Neural progenitor cell (in vitro differentiated cells): ENCODE measurements around the gene SNAP29.

Experiments used
- CTCF ChIP-seq: fragments of 200-600 bp; sonication (generic); IDR thresholded peaks from 2 replicates; pipeline ENCODE4 v1.5.1; 2017; ENCODE audit warnings: antibody characterized with exemption, mild to moderate bottlenecking
- EZH2 ChIP-seq: fragments of 200-600 bp; sonication (generic); IDR thresholded peaks from 2 replicates; pipeline ENCODE4 v1.6.1; 2017; ENCODE audit warnings: antibody characterized with exemption, mild to moderate bottlenecking, moderate library complexity
- EZH2phosphoT487 ChIP-seq: fragments of 200-600 bp; sonication (generic); IDR thresholded peaks from 2 replicates; pipeline ENCODE4 v1.6.1; 2017; ENCODE audit warnings: antibody characterized with exemption

GRCh38 chr22:20904980-20905355 is 46.2 kb downstream of the SNAP29 start:
- TF ChIP-seq CTCF (no peak), EZH2phosphoT487 (no peak), EZH2 (no peak)
